Naive thymus-derived CD4-positive, alpha-beta T cell (primary cell): Measurements from ENCODE around the gene TM4SF20. TPM values are rescaled to one million over a fixed set of nuclear protein-coding genes. Genes with fewer than 3 reads are reported as not detected.

ENCODE experiments used
- ATAC-seq: fragments of 150-1000 bp; cut with Tn5 transposase; 2 replicates; pipeline ENCODE4 v1.10.0; 2021; ENCODE audit warnings: mild to moderate bottlenecking, moderate library complexity
- CTCF ChIA-PET: fragments of 350-600 bp; sonication (Branson Sonifier 250); formaldehyde crosslinking; loops from one replicate; lab custom pipeline; 2021; ENCODE audit warnings: antibody characterized with exemption; lab: Charles Lee
- POLR2A ChIA-PET: fragments of 350-600 bp; sonication (Branson Sonifier 250); formaldehyde crosslinking; loops from one replicate; lab custom pipeline; 2021; ENCODE audit warnings: antibody characterized with exemption, inconsistent platforms; lab: Charles Lee
- DNase-seq, 9 donors: peaks; one replicate each; pipeline versions ENCODE4 v3.0.0 to v3.0.0-alpha.2; 2020 to 2022; ENCODE audit warnings: mixed read lengths in 1 of 9
- H3K27ac ChIP-seq: one replicate; pipeline ENCODE4 v1.7.0; 2013; ENCODE audit warnings: mild to moderate bottlenecking, low read depth, low read length, moderate library complexity
- H3K27me3 ChIP-seq, 2 donors: one replicate each; pipeline ENCODE4 v1.7.0; 2013; ENCODE audit warnings: low read length in 2 of 2, mild to moderate bottlenecking in 2 of 2, moderate library complexity in 2 of 2; ENCODE audit not compliant: control insufficient read depth in 2 of 2, insufficient read depth in 2 of 2
- H3K36me3 ChIP-seq, 3 experiments: 1 replicate in 2 of 3; 2 replicates in 1 of 3; pipeline ENCODE4 v1.7.0; 2013; ENCODE audit warnings: low read length in 3 of 3, mild to moderate bottlenecking in 3 of 3, moderate library complexity in 1 of 3; ENCODE audit not compliant: insufficient read depth in 3 of 3, control insufficient read depth in 2 of 3
- H3K4me1 ChIP-seq, 2 donors: one replicate each; pipeline ENCODE4 v1.7.0; 2013; ENCODE audit warnings: low read length in 2 of 2, mild to moderate bottlenecking in 2 of 2, moderate library complexity in 1 of 2; ENCODE audit not compliant: control insufficient read depth in 2 of 2, insufficient read depth in 2 of 2
- H3K4me3 ChIP-seq: 2 replicates; pipeline ENCODE4 v1.7.0; 2013; ENCODE audit warnings: mild to moderate bottlenecking, low read length
- H3K9me3 ChIP-seq, 3 experiments: 1 replicate in 2 of 3; 2 replicates in 1 of 3; pipeline ENCODE4 v1.7.0; 2013; ENCODE audit warnings: low read length in 3 of 3; ENCODE audit not compliant: control insufficient read depth in 2 of 3
- H3K27ac Mint-ChIP-seq, 9 donors: one replicate each; pipeline ENCODE4 v1.8.0; 2020 to 2022; ENCODE audit warnings: mixed read lengths in 9 of 9, mild to moderate bottlenecking in 8 of 9, moderate library complexity in 5 of 9, inconsistent platforms in 2 of 9
- H3K27me3 Mint-ChIP-seq, 5 donors: one replicate each; pipeline ENCODE4 v1.8.0; 2021 to 2022; ENCODE audit warnings: mixed read lengths in 5 of 5, mild to moderate bottlenecking in 1 of 5
- H3K36me3 Mint-ChIP-seq, 5 donors: one replicate each; pipeline ENCODE4 v1.8.0; 2020 to 2022; ENCODE audit warnings: mixed read lengths in 5 of 5, mild to moderate bottlenecking in 3 of 5, inconsistent platforms in 1 of 5
- H3K4me1 Mint-ChIP-seq, 7 donors: one replicate each; pipeline ENCODE4 v1.8.0; 2020 to 2022; ENCODE audit warnings: mixed read lengths in 7 of 7, mild to moderate bottlenecking in 3 of 7, inconsistent platforms in 1 of 7
- H3K4me3 Mint-ChIP-seq, 10 donors: one replicate each; pipeline ENCODE4 v1.8.0; 2020 to 2022; ENCODE audit warnings: mild to moderate bottlenecking in 10 of 10, mixed read lengths in 10 of 10, moderate library complexity in 6 of 10, inconsistent platforms in 2 of 10
- H3K9me3 Mint-ChIP-seq, 11 donors: one replicate each; pipeline ENCODE4 v1.8.0; 2020 to 2022; ENCODE audit warnings: mixed read lengths in 11 of 11, mild to moderate bottlenecking in 4 of 11, inconsistent platforms in 1 of 11, moderate library complexity in 1 of 11
- intact Hi-C, 2 donors: fragments of 100-400 bp; cut with micrococcal nuclease; formaldehyde crosslinking; loops; one replicate each; pipeline ENCODE4 v1.15.1; 2023
- polyA plus RNA-seq, 2 donors: library from polyadenylated mRNA; unstranded; fragments of 300-500 nt; fragmentation: Illumina TruSeq; gene quantifications; one replicate each; pipeline ENCODE4 v1.2.3, GENCODE V29; 2021
- total RNA-seq, 6 experiments: library from RNA in 5 of 6; stranded (reverse) in 5 of 6; gene quantifications; 1 replicate in 5 of 6; 2 replicates in 1 of 6; pipeline ENCODE4 v1.2.3 and lab custom pipeline; 2021 to 2026

Gene TM4SF20
- total and polyA plus RNA-seq, 7 experiments from 2014 or later = 0.09 TPM; not detected in 6

DNA sequence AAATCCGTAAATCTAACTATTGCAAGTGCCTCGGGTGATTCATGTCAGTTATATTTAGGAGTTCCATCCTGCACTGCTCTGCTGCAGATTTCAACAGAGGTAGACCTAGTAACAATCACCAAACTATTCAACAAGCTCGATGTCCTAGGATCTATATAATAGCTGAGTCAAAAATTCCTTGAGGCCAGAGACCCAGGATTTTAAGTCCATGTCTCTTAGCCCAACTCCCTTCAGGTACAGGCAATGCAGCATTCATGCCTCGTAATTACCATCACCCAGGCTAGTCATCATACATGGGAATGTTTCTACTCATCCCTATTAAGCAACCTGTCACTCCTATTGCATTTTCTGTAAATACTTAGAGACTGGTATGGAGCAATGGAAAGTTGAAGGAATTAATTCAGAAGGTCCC lies 729 bp downstream of the TM4SF20 start:
- H3K4me3 ChIP-seq = no peak overlapping the region
- no peak overlapping the region for H3K27ac ChIP-seq
- no peaks in the 10 kb centered on the region for H3K36me3 ChIP-seq
- Mint-ChIP-seq H3K36me3 (no peaks in the 10 kb centered on the region), H3K9me3 (peaks cover 0 to 3% (median 0%) of the 10 kb centered on the region in 11 donors), H3K4me3 (no peak overlapping the region), H3K4me1 (peaks cover 0 to 12% (median 5%) of the 10 kb centered on the region in 7 donors), H3K27ac (no peak overlapping the region), H3K27me3 (peaks cover 0 to 12% (median 4%) of the 10 kb centered on the region in 5 donors)
- DNase-seq = no peak
- H3K27me3 ChIP-seq = no peaks in the 10 kb centered on the region
- intact Hi-C loops = no loop called here
- CTCF ChIA-PET = no interaction called here
- POLR2A ChIA-PET = no interaction called here
- H3K4me1 ChIP-seq = no peaks in the 10 kb centered on the region
- ATAC-seq = no peak
- H3K9me3 ChIP-seq = no peaks in the 10 kb centered on the region

DNA sequence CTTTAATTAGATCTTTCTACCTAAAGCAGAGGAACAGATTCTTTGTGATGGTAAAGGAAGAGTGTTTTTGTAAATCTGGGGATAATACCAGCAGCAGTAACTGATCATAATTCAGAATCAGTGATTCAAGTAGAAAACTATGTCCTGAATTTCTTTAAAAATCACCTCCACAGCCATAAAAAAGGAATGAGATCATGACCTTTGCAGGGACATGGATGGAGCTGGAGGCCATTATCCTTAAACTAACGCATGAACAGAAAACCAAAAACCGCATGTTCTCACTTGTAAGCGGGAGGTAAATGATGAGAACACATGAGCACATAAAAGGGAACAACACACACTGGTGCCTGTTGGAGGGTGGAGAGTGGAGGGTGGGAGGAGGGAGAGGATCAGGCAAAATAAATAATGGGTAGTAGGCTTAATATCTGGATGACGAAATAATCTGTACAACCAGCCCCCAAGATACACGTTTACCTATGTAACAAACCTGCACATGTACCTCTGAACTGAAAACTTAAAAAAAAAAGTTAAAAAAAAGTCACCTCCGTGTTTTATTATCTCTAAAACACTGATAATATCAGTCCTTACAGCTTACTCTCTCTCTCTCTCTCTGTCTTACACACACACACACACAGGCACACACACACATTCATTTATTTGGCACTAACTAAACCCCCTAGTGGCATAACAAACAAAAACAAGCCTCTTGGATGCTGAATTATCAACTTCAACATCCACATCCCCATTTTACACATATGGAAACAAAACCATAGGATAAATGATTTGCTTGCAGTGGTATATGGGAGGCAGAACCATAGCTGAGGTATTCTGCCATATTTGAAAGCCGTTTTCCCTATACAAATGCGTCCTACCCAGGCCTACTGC lies 1.4 kb downstream of the TM4SF20 start:
- Mint-ChIP-seq H3K27ac (no peak overlapping the region), H3K36me3 (peaks cover 0 to 4% (median 0%) of the 10 kb centered on the region in 5 donors), H3K27me3 (peaks cover 0 to 17% (median 8%) of the 10 kb centered on the region in 5 donors), H3K9me3 (peaks cover 0 to 3% (median 0%) of the 10 kb centered on the region in 11 donors), H3K4me3 (no peak overlapping the region), H3K4me1 (peaks cover 0 to 12% (median 5%) of the 10 kb centered on the region in 7 donors)
- intact Hi-C loops = no loop called here
- Histone ChIP-seq H3K36me3 (no peaks in the 10 kb centered on the region), H3K4me3 (no peak overlapping the region), H3K27me3 (no peaks in the 10 kb centered on the region), H3K27ac (no peak overlapping the region), H3K9me3 (no peaks in the 10 kb centered on the region), H3K4me1 (no peaks in the 10 kb centered on the region)
- ChIA-PET CTCF (no interaction called here), POLR2A (no interaction called here)
- ATAC-seq (no peak), DNase-seq (no peak)

DNA sequence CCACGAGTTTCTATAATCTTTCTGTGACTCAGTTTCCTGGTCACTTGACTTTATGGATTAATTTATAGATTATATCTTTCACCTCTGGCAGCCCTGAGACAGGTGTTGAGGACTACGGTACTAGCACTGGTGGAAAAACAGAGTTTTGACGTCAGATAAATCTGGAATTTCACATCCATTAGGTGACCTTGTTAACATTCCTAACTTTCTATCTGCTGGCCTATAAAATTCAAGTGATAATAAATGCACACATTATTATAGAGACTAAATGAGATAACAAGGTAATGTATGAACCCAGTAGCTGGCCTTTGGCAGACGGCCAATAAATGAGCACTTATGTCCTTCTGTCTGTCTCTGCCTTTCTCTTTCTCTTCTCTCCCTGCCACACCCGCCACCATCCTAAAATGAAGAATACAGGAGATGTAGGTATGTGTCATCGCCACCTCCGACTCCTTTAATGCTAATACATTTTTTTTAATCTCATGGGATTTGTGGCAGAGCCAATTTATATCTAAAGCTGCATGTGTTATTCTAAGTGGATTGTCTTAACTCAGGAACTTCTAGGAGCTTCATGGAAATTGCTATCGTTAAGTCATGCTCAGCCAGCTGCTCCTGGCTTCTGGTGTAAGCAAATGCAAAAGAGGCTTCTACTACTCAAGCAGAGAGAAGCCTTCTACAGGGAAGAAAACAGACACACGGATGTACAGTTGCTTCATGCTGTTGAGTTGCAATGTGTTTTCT lies 2.3 kb downstream of the TM4SF20 start:
- no peaks in the 10 kb centered on the region for H3K9me3 ChIP-seq
- no peak overlapping the region for H3K4me3 Mint-ChIP-seq
- H3K36me3 ChIP-seq = no peaks in the 10 kb centered on the region
- ChIA-PET POLR2A (no interaction called here), CTCF (no interaction called here)
- H3K27ac ChIP-seq = no peak overlapping the region
- ATAC-seq (no peak), DNase-seq (no peak)
- no peaks in the 10 kb centered on the region for H3K4me1 ChIP-seq
- no peak overlapping the region for H3K4me3 ChIP-seq
- H3K36me3 Mint-ChIP-seq = peaks cover 0 to 4% (median 0%) of the 10 kb centered on the region in 5 donors
- peaks cover 0 to 17% (median 8%) of the 10 kb centered on the region in 5 donors for H3K27me3 Mint-ChIP-seq
- intact Hi-C loops = loop anchor here in 1 of 2 donors (1.0 kb wide), 1 partner anchor 16 kb away; no protein-coding TSS in a partner anchor
- H3K4me1 Mint-ChIP-seq = peaks cover 0 to 9% (median 3%) of the 10 kb centered on the region in 7 donors
- no peaks in the 10 kb centered on the region for H3K9me3 Mint-ChIP-seq
- no peaks in the 10 kb centered on the region for H3K27me3 ChIP-seq
- H3K27ac Mint-ChIP-seq = no peak overlapping the region

DNA sequence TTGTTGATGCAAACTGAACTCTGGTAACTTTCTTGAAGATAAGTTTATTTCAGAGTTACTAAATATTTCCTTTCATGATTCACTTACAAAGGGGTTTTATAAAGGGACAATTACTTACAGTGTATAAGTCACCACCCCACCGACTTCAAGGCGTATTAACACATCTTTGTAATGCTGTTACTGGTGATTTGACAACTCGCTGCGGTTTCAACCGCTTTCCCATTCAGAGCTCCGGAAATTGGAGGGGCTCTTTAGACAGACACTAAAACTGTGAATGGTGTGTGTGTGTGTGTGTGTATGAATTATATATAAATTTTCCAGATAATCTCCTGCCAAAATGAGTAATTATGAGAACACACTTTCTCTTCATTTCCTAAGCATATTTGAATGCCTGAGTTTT lies 4.9 kb downstream of the TM4SF20 start:
- no peaks in the 10 kb centered on the region for H3K9me3 Mint-ChIP-seq
- H3K27me3 ChIP-seq = no peaks in the 10 kb centered on the region
- intact Hi-C loops = no loop called here
- H3K4me3 ChIP-seq = no peak overlapping the region
- peaks cover 0 to 4% (median 0%) of the 10 kb centered on the region in 5 donors for H3K36me3 Mint-ChIP-seq
- peaks cover 0 to 5% (median 3%) of the 10 kb centered on the region in 7 donors for H3K4me1 Mint-ChIP-seq
- no peak overlapping the region for H3K4me3 Mint-ChIP-seq
- no peak overlapping the region for H3K27ac Mint-ChIP-seq
- ChIA-PET POLR2A (no interaction called here), CTCF (no interaction called here)
- no peaks in the 10 kb centered on the region for H3K9me3 ChIP-seq
- ATAC-seq (no peak), DNase-seq (peak in 1 of 9 donors; percentile 30)
- H3K36me3 ChIP-seq = no peaks in the 10 kb centered on the region
- no peak overlapping the region for H3K27ac ChIP-seq
- peaks cover 0 to 17% (median 8%) of the 10 kb centered on the region in 5 donors for H3K27me3 Mint-ChIP-seq
- no peaks in the 10 kb centered on the region for H3K4me1 ChIP-seq

DNA sequence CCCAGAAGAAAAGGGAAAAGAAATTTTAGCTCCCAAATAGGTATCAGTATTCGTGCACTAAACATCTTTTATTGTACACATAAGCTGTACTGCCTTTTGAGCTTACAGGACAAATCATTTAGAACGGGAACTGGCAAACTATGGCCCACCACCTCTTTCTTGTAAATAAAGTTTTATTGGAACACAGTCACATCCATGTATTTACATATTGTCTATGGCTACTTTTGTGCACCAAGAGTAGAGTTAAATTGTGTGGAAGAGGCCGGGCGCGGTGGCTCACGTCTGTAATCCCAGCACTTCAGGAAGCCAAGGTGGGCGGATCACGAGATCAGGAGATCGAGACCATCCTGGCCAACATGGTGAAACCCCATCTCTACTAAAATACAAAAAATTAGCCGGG lies 5.7 kb downstream of the TM4SF20 start:
- DNase-seq = no peak
- no peak for ATAC-seq
- Histone ChIP-seq H3K4me1 (no peaks in the 10 kb centered on the region), H3K4me3 (no peak overlapping the region), H3K27me3 (no peaks in the 10 kb centered on the region), H3K9me3 (no peaks in the 10 kb centered on the region), H3K27ac (no peak overlapping the region), H3K36me3 (no peaks in the 10 kb centered on the region)
- H3K4me3 Mint-ChIP-seq = no peak overlapping the region
- H3K36me3 Mint-ChIP-seq = peaks cover 0 to 4% (median 0%) of the 10 kb centered on the region in 5 donors
- no peaks in the 10 kb centered on the region for H3K9me3 Mint-ChIP-seq
- peaks cover 0 to 5% (median 3%) of the 10 kb centered on the region in 7 donors for H3K4me1 Mint-ChIP-seq
- H3K27ac Mint-ChIP-seq = no peak overlapping the region
- H3K27me3 Mint-ChIP-seq = peaks cover 0 to 17% (median 8%) of the 10 kb centered on the region in 5 donors
- POLR2A ChIA-PET = no interaction called here
- CTCF ChIA-PET = no interaction called here
- intact Hi-C loops = no loop called here

DNA sequence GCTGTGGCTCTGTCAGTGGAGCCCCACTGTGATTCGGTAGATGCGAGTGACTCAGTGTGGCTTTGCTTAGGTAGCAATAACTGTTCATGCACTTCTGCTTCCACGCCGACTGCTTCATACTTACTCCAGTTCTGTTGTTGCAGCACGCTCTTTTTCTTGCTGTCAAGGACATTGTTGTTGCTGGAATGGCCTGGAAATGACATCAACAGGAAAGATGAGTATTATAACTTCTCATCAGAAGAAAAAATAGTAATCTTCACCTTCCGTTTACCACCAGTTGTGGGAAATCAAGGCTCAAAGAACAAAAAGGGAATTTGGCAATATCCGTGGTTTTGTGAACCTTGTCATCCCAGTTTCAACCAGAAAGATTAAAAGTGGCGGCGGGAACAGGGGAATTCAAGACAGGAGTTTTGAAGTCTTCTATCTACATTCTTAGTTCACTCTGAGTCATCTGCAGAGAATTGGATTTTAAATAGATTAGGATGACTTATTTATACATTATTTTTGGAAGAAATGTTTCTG lies 8.3 kb downstream of the TM4SF20 start:
- peak; percentile 88 for ATAC-seq

More for the DNA sequence above, 8.3 kb downstream of the TM4SF20 start:
- no peak overlapping the region for H3K4me3 ChIP-seq
- H3K9me3 Mint-ChIP-seq = no peaks in the 10 kb centered on the region
- peaks cover 0 to 9% (median under 1%) of the 10 kb centered on the region in 5 donors for H3K27me3 Mint-ChIP-seq
- DNase-seq = no peak
- peaks cover 0 to 4% (median 0%) of the 10 kb centered on the region in 5 donors for H3K36me3 Mint-ChIP-seq
- peaks cover 0 to 5% (median 3%) of the 10 kb centered on the region in 7 donors for H3K4me1 Mint-ChIP-seq
- ChIA-PET POLR2A (no interaction called here), CTCF (no interaction called here)
- no peaks in the 10 kb centered on the region for H3K27me3 ChIP-seq
- no peak overlapping the region for H3K27ac Mint-ChIP-seq
- no peaks in the 10 kb centered on the region for H3K4me1 ChIP-seq
- intact Hi-C loops = no loop called here
- H3K27ac ChIP-seq = no peak overlapping the region
- no peaks in the 10 kb centered on the region for H3K36me3 ChIP-seq
- no peak overlapping the region for H3K4me3 Mint-ChIP-seq
- H3K9me3 ChIP-seq = no peaks in the 10 kb centered on the region
